Dendritic cell treated with granulocyte-macrophage colony-stimulating factor and Interleukin-4, amounts not matched to agents 40 ng/mL and 50 ng/mL, for 4 days (primary cell): ENCODE measurements around the gene PSMA8.

Experiments
- H3K27ac Mint-ChIP-seq: one replicate; pipeline ENCODE4 v1.8.0; 2022; ENCODE audit warnings: mild to moderate bottlenecking, mixed read lengths
- H3K27me3 Mint-ChIP-seq: one replicate; pipeline ENCODE4 v1.8.0; 2022; ENCODE audit warnings: mild to moderate bottlenecking, mixed read lengths
- H3K36me3 Mint-ChIP-seq: one replicate; pipeline ENCODE4 v1.8.0; 2022; ENCODE audit warnings: low read depth, mixed read lengths
- H3K4me1 Mint-ChIP-seq: one replicate; pipeline ENCODE4 v1.8.0; 2022; ENCODE audit warnings: low read depth, mixed read lengths
- H3K4me3 Mint-ChIP-seq: one replicate; pipeline ENCODE4 v1.8.0; 2022; ENCODE audit warnings: mild to moderate bottlenecking, moderate library complexity, mixed read lengths
- H3K9me3 Mint-ChIP-seq: one replicate; pipeline ENCODE4 v1.8.0; 2022; ENCODE audit warnings: mixed read lengths
- intact Hi-C: fragments of 100-400 bp; cut with micrococcal nuclease; formaldehyde crosslinking; loops from one replicate; pipeline ENCODE4 v1.15.0; 2022

Gene PSMA8

DNA sequence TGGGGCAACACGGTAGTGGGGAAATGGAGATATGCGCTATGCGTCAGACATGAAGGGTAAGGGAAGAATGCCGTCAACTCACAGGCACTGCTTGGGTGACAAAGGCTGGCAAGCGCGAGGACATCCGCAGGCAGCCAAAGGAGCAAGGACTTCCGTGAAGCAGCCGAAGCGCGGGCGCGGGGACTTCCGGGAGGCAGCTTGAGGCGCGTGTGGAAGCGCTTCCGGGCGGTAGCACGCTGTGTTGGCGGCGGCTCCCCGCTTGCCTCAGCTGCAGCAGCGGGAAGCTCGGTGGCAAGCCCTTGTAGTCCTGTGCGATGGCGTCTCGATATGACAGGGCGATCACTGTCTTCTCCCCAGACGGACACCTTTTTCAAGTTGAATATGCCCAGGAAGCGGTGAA lies at the start of gene PSMA8:
Gene PSMA8, plus strand, starts transcription at position 218 of the 400 bp plus-strand sequence. Its CDS starts 97 bp downstream, at position 315.
- Mint-ChIP-seq H3K4me1 (no peaks in the 10 kb centered on the region), H3K4me3 (peak within 1 kb of the TSS; percentile 40), H3K36me3 (no peaks in the 10 kb centered on the region), H3K27ac (no peak within 1 kb of the TSS), H3K9me3 (peaks cover 8% of the 10 kb centered on the region), H3K27me3 (no peaks in the 10 kb centered on the region)
- intact Hi-C loops: no loop called here

DNA sequence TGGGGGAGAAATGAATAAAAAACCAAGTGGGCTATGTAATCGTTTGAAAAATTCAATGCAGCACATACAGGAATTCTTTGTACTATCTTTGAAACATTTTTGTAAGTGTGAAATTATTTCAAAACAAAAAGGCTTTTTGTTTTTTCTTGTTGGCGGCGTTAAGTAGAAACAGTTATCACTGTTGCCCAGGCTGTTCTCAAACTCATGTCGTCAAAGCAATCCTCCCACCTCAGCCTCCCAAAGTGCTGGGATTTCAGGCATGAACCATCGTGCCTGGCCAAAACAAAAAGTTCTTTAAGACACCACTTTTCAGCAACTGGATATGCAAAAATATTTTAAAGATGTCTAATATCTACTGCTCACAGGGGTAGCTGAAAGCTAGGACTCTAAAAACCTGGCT lies 48.6 kb upstream of the PSMA8 start:
- peaks cover 14% of the 10 kb centered on the region for H3K4me1 Mint-ChIP-seq
- intact Hi-C loops: no loop called here

DNA sequence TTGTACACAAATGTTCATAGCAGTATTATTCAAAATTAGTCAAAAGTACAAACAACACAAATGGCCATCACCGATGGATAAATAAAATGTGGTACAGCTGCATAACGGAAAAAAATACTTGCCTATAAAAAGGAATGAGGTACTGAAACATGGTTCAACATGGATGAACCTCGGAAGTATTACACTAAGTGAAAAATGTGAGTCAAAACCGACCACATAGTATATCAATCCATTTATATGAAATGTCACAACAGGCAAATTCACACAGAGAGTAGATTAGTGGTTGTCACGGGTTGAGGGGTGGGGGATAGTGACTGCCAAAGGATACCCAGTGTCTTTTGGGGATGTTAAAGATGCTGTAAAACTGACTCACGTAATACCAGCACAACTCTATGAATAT lies 46.7 kb upstream of the PSMA8 start:
- no peaks in the 10 kb centered on the region for H3K9me3 Mint-ChIP-seq
- H3K4me1 Mint-ChIP-seq: peaks cover 15% of the 10 kb centered on the region
- H3K36me3 Mint-ChIP-seq: peaks cover 47% of the 10 kb centered on the region
- no peaks in the 10 kb centered on the region for H3K27me3 Mint-ChIP-seq
- intact Hi-C loops: no loop called here
- H3K4me3 Mint-ChIP-seq: no peak overlapping the region
- no peak overlapping the region for H3K27ac Mint-ChIP-seq

More for the DNA sequence above, 48.6 kb upstream of the PSMA8 start:
- Mint-ChIP-seq H3K36me3 (peaks cover 52% of the 10 kb centered on the region), H3K27me3 (no peaks in the 10 kb centered on the region), H3K4me3 (no peak overlapping the region), H3K27ac (no peak overlapping the region), H3K9me3 (no peaks in the 10 kb centered on the region)

DNA sequence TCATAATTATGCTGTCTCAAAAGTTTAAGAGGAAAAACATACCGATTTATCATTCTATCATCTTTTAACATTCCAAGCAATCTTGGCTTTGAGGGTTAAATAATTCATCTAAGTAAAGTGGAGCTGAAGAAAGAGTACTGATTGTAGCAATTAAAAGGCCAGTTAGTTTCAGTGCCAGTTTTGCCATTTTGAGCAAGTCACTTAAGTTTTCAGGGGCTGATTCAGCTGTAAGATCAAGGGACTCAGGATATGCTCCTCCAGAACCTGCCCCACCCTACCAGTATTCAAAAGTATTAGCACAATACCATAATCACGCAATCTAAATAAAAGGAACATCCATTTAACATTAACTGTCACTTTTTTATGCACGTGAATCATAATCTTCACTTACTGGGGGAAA lies 45.2 kb upstream of the PSMA8 start:
- H3K27me3 Mint-ChIP-seq: no peaks in the 10 kb centered on the region
- intact Hi-C loops: no loop called here
- H3K9me3 Mint-ChIP-seq: no peaks in the 10 kb centered on the region
- H3K27ac Mint-ChIP-seq: peak overlapping the region; percentile 95
- H3K4me3 Mint-ChIP-seq: peak overlapping the region; percentile 94
- peaks cover 33% of the 10 kb centered on the region for H3K36me3 Mint-ChIP-seq
- H3K4me1 Mint-ChIP-seq: peaks cover 15% of the 10 kb centered on the region

DNA sequence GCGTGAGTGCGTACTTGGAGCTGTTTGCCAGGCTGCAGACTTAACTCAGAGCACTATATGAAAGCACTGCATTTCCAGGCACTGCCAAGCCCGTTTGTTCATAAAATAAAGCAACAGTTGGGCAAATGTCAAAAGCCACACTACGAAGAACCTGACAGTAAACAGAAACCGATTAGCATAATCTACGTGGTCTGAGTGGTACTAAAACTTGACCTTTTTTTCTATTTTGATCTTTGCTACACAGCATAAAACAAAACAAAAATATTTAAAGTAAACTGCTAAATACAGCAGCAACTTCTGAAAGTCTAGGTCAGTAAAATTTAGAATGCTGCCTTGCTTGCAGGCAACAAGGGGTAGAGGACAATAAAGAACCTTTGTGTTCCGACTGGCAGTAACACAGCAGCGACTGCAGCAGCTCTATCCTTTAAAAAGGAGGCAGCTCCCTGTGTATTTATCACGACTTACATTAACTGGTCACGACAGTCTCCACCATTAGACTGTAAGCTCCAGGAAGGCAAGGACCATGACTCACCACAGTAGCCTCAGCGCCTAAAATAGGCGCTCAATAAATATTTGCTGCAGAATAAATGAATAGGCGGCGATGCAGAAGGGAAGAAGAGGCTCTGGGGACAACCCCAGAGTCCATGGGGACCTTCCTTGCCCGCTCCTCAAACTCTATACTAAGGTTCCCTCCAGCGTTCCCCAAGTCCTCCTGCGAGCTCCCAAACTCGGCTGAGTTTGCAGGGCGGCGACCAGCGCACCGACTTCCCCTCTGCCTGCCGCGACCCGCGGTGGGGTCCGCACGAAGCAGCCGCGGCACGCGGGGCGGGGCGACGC lies 44.2 kb upstream of the PSMA8 start:
- Mint-ChIP-seq H3K4me1 (peaks cover 15% of the 10 kb centered on the region), H3K9me3 (no peaks in the 10 kb centered on the region), H3K4me3 (peak overlapping the region; percentile 94), H3K36me3 (peaks cover 23% of the 10 kb centered on the region), H3K27me3 (no peaks in the 10 kb centered on the region), H3K27ac (peak overlapping the region; percentile 95)
- intact Hi-C loops: loop anchor here (2.0 to 10.0 kb wide), 2 partner anchors 137 to 455 kb away; partner anchors contain the start of genes KCTD1 and TAF4B

DNA sequence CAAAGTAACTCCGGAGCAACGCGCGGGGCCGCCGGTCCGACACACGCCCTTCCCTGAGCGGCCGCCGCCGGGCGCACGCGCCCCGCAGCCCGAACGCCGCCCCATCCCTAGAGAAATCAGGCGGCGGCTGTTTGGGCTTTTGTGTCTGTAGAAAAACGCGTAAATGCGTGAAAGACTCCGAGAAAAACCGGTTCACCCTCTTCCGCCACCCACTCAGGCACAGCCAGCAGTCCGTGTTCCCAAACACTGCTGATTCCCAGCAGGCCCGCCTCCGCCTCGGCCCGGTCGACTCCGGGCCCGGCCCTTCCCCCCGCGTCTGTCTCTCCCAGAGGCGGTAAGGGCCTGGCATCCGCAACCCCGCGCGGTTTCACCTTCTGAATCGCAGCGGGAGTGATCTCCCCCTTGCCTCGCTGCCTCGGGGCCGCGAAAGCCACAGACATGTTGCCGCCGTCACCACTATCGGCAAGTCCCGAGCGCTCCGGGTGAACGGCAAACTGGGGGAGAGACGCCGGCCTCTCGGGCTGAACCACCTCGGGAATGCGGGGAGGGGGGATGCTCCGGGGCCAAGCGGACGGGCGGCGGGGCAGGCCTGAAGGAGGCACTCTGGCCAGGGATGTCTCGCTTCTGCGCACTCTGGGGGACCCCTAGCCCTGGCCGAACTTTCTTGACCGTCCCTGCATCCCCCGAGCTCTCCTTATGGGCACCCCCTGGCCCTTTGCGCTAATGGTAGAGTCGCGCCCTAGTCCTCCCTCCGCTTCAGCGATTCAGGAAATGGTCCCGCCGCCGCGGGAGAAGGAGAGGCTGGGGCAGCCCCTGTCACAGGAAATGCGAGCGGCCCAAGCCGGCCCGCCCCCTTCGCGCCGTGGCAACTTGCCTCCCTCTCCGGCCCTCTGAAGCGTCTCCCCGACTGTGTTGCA lies 43.3 kb upstream of the PSMA8 start, which contains the start of gene SS18:
Gene SS18, minus strand, starts transcription at position 484 of the 917 bp plus-strand sequence. Its CDS starts 44 bp downstream, at position 440.
- intact Hi-C loops: loop anchor here (2.0 to 10.0 kb wide), 2 partner anchors 136 to 454 kb away; partner anchors contain the start of genes KCTD1 and TAF4B
- Mint-ChIP-seq H3K27ac (peak within 1 kb of the TSS; percentile 95), H3K4me3 (peak within 1 kb of the TSS; percentile 94), H3K27me3 (no peaks in the 10 kb centered on the region), H3K9me3 (no peaks in the 10 kb centered on the region), H3K4me1 (peaks cover 15% of the 10 kb centered on the region), H3K36me3 (peaks cover 21% of the 10 kb centered on the region)

DNA sequence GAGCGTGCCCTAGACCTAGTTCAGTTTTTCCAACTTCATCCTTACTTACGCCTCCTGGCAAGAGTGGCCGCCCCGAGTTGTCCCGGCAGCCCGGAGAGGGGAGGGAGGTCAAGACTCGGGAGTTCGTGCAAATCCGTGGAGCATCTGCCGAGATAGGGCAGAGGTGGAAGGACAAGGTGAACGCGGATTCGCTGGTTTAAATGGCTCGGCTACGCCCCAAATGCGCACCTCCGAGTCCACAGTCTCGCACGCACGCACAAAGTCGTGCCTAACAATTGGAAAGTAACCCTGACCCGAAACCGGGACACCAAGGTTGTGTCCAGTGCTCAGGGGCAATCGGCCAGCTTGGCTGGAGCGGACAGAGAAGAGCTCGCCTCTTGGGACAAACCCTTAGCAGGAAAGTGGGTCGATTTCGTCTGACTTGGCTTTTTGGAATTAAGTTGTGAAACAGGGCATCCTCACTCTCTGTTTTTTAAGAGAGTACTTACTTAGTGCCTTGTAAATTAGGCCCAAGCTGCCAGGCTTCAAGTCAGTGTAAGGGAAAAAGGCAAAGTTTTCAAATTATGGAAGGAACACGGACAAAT lies 42.5 kb upstream of the PSMA8 start:
- Mint-ChIP-seq H3K36me3 (peaks cover 21% of the 10 kb centered on the region), H3K27ac (peak overlapping the region; percentile 95), H3K4me3 (peak overlapping the region; percentile 94), H3K4me1 (peaks cover 15% of the 10 kb centered on the region), H3K27me3 (no peaks in the 10 kb centered on the region), H3K9me3 (no peaks in the 10 kb centered on the region)
- intact Hi-C loops: loop anchor here (2.0 to 10.0 kb wide), 2 partner anchors 136 to 454 kb away; partner anchors contain the start of genes KCTD1 and TAF4B

DNA sequence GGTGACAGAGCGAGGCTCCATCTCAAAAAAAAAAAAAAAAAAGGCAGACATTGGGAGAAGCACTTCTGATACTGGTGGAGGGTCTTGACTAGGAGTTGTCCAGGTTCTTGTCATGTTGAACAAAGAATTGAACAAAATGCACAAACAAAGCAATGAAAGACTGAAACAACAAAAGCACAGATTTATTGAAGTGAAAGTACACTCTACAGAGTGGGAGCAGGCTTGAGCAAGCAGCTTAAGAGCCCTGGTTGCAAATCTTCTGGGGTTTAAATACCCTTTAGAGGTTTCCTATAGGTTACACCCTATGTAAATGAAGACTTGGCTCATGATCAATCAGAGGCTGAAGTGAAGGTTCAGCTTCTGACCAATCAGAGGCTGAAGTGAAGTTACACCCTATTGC lies 36.8 kb upstream of the PSMA8 start:
- H3K4me1 Mint-ChIP-seq: no peaks in the 10 kb centered on the region
- H3K27ac Mint-ChIP-seq: no peak overlapping the region
- no peak overlapping the region for H3K4me3 Mint-ChIP-seq
- intact Hi-C loops: loop anchor here (10.0 kb wide), 1 partner anchor 448 kb away; the partner anchor contains the start of gene KCTD1
- no peaks in the 10 kb centered on the region for H3K36me3 Mint-ChIP-seq
- H3K27me3 Mint-ChIP-seq: no peaks in the 10 kb centered on the region
- H3K9me3 Mint-ChIP-seq: peaks cover 10% of the 10 kb centered on the region

DNA sequence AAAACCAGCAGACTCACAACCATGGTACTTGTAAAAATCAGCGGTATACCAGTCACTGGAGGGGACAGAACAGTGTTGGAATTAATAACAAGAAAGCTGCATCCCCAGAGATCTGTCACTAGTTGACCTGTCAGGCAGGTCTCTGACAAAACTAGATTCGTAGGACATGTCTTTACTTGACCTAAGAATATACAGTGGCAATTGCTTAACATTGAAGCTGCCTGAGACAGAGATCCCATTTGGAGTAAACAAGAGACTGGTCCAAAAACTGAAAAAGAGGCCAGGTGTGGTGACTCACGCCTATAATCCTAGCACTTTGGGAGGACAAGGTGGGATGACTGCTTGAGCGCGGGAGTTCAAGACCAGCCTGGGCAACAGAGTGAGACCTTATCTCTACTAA lies 36.1 kb upstream of the PSMA8 start:
- Mint-ChIP-seq H3K36me3 (no peaks in the 10 kb centered on the region), H3K4me1 (no peaks in the 10 kb centered on the region), H3K27me3 (no peaks in the 10 kb centered on the region), H3K4me3 (no peak overlapping the region), H3K9me3 (peaks cover 10% of the 10 kb centered on the region), H3K27ac (no peak overlapping the region)
- intact Hi-C loops: loop anchor here (10.0 kb wide), 1 partner anchor 447 kb away; the partner anchor contains the start of gene KCTD1

DNA sequence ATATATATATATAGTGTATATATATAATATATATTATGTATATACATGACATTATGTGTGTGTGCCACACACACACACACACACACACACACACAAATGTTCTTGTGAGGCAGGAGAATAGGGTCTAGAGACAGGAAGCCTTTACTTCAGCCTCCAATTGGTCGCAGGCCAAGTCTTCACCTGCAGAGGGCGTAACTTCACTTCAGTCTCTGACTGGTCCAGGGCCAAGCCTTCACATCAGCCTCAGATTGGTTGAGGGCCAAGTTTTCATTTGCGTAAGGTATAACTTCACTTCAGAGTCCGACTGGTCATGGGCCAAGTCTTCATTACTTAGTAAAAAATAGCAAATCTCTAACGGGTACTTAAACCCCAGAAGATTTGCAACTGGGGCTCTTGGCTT lies 30.1 kb upstream of the PSMA8 start:
- H3K27ac Mint-ChIP-seq: no peak overlapping the region
- no peaks in the 10 kb centered on the region for H3K27me3 Mint-ChIP-seq
- H3K36me3 Mint-ChIP-seq: no peaks in the 10 kb centered on the region
- no peaks in the 10 kb centered on the region for H3K9me3 Mint-ChIP-seq
- no peaks in the 10 kb centered on the region for H3K4me1 Mint-ChIP-seq
- no peak overlapping the region for H3K4me3 Mint-ChIP-seq
- intact Hi-C loops: no loop called here

DNA sequence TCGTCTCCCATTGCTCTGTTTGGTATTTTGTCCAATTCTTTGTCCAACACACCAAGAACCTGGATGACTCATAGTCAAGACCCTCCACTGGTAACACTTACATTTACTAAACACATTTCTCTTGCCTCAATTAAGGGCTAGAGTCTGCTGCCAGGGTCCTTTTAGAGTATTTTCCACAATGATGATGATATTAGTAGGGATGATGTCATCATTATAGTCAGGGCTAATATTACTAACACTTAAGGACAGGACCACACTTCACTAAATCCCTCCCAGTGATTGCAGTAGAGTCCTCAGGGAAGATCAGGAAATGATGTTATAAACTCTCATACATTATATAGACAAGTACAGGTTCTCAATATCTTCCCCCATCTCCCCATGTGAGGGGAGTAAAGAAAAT lies 29.6 kb upstream of the PSMA8 start:
- intact Hi-C loops: no loop called here
- no peaks in the 10 kb centered on the region for H3K27me3 Mint-ChIP-seq
- no peak overlapping the region for H3K27ac Mint-ChIP-seq
- H3K4me1 Mint-ChIP-seq: no peaks in the 10 kb centered on the region
- no peaks in the 10 kb centered on the region for H3K9me3 Mint-ChIP-seq
- no peaks in the 10 kb centered on the region for H3K36me3 Mint-ChIP-seq
- no peak overlapping the region for H3K4me3 Mint-ChIP-seq

DNA sequence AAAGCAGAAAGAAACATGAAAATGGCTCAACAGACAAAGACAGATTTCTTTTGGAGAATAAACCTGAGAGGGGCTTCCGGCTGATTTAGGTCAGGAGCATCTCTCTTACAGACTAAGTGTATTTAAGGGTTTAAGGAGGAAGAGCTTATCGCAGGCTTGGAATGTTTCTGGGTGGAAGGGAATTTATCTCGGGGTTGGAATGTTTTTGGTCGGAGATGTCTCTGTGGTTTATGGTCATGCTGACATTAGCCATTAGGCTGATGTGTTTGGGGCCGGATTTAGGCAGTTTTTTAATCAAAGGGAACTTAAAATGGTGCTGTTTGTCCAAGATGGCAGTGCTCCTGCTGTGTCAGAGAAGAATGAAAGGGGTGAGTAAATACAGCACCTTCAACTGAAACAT lies 14.4 kb upstream of the PSMA8 start:
- Mint-ChIP-seq H3K27me3 (no peaks in the 10 kb centered on the region), H3K4me3 (no peak overlapping the region), H3K27ac (no peak overlapping the region), H3K9me3 (peaks cover 22% of the 10 kb centered on the region), H3K4me1 (no peaks in the 10 kb centered on the region), H3K36me3 (no peaks in the 10 kb centered on the region)
- intact Hi-C loops: no loop called here

DNA sequence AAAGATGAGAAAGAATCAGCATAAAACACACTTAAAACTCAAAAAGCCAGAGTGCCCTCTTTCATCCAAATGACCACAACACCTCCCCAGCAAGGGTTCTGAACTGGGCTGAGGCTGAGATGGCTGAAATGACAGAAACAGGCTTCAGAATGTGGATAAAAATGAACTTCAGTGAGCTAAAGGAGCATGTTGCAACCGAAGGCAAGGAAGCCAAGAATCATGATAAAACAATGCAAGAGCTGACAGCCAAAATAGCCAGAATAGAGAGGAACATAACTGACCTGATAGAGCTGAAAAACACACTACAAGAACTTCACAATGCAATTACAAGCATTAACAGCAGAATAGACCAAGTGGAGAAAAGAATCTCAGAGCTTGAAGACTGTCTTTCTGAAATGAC lies 12.2 kb upstream of the PSMA8 start:
- intact Hi-C loops: no loop called here
- Mint-ChIP-seq H3K36me3 (no peaks in the 10 kb centered on the region), H3K27ac (no peak overlapping the region), H3K9me3 (peaks cover 22% of the 10 kb centered on the region), H3K27me3 (no peaks in the 10 kb centered on the region), H3K4me1 (no peaks in the 10 kb centered on the region), H3K4me3 (no peak overlapping the region)
